Measurements from ENCODE around the gene NUDT4.

- TF ChIP-seq CTCF (IDR thresholded peaks at IDR 0.05): no peak
- TF ChIP-seq POLR2A (IDR thresholded peaks at IDR 0.05): no peak
Observed at GRCh38 chr12:93427779-93428564, 50.2 kb downstream of the NUDT4 start.

All from esophagus squamous epithelium (tissue), 4 donors.